K562 (cell line): Measurements from ENCODE around the gene TSEN54. TPM values are rescaled to one million over a fixed set of nuclear protein-coding genes. Genes with fewer than 3 reads are reported as not detected.

ENCODE experiments used
- POLR2A ChIP-seq: fragments of 450-650 bp; conservative IDR thresholded peaks from 2 replicates; pipeline ENCODE4 v1.6.1; 2016
- PRDM10 ChIP-seq: fragments of 450-650 bp; IDR thresholded peaks from 2 replicates; pipeline ENCODE4 v1.6.1; 2018; ENCODE audit not compliant: partially characterized antibody
- SAP30 ChIP-seq: fragments of 200-600 bp; sonication (generic); IDR thresholded peaks from 2 replicates; pipeline ENCODE4 v1.6.1; 2012; ENCODE audit warnings: borderline replicate concordance, low read depth, mild to moderate bottlenecking, moderate library complexity, low read length, control low read depth, inconsistent platforms; ENCODE audit not compliant: insufficient read depth, poor library complexity, severe bottlenecking
- polyA plus RNA-seq, 8 experiments: library from polyadenylated mRNA; depleted of rRNA in 4 of 8; stranded (reverse) in 5 of 8; unstranded in 3 of 8; fragments of >200 nt; fragmentation: Nextera tagmentation in 2 of 8; fragmentation: Illumina TruSeq in 1 of 8; extraction: Ambion mirVana in 2 of 8; extraction: Trizol in 1 of 8; gene quantifications; 2 replicates each; pipeline versions ENCODE4 v1.2.1 to v1.2.3, GENCODE V29; 2011 to 2014; ENCODE audit warnings: inconsistent platforms in 1 of 8, missing spikeins in 1 of 8
- total RNA-seq, 7 experiments: library from RNA; depleted of rRNA in 6 of 7; stranded (reverse); fragments of >200 nt in 6 of 7; fragmentation: Illumina TruSeq in 2 of 7; extraction: Trizol in 2 of 7; gene quantifications; 2 replicates each; pipeline versions ENCODE4 v1.2.1 to v1.2.3, GENCODE V29; 2011 to 2021; ENCODE audit warnings: low replicate concordance in 1 of 7
- TF ChIP-seq, protein P1 (sequence below): fragments of 250-450 bp; sonication (Bioruptor Pico); IDR thresholded peaks from 2 replicates; pipeline ENCODE4 v1.5.0; 2021; ENCODE audit warnings: mild to moderate bottlenecking, borderline replicate concordance

The TSEN54 gene
- total and polyA plus RNA-seq, 9 of the 15 experiments (the other 6 are each of a cell fraction or from before 2014, with no cell fraction given), result 5.9 to 64.3 (median 48.9) TPM

- TF ChIP-seq, protein P1, sequence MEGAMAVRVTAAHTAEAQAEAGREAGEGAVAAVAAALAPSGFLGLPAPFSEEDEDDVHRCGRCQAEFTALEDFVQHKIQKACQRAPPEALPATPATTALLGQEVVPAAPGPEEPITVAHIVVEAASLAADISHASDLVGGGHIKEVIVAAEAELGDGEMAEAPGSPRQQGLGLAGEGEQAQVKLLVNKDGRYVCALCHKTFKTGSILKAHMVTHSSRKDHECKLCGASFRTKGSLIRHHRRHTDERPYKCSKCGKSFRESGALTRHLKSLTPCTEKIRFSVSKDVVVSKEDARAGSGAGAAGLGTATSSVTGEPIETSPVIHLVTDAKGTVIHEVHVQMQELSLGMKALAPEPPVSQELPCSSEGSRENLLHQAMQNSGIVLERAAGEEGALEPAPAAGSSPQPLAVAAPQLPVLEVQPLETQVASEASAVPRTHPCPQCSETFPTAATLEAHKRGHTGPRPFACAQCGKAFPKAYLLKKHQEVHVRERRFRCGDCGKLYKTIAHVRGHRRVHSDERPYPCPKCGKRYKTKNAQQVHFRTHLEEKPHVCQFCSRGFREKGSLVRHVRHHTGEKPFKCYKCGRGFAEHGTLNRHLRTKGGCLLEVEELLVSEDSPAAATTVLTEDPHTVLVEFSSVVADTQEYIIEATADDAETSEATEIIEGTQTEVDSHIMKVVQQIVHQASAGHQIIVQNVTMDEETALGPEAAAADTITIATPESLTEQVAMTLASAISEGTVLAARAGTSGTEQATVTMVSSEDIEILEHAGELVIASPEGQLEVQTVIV (CRISPR knock-in tag), result no peak
- no peak for TF ChIP-seq POLR2A
- TF ChIP-seq PRDM10, result no peak
- no peak for TF ChIP-seq SAP30
These were observed 14.8 kb downstream of the TSEN54 start (continued) for GRCh38 chr17:75530837-75531720.
